Suprapubic skin (tissue), 3 donors: ENCODE results near the gene NRG3.
"Not testable (repeated sequence)": the region's sequence is repeated elsewhere in the genome, so short reads cannot be mapped to it uniquely, and the experiment has no call there.

Experiments used
- CTCF ChIP-seq, 2 donors: fragments of 200-600 bp in 1 of 2; fragments of 450-650 bp in 1 of 2; sonication (generic) in 1 of 2; IDR thresholded peaks; one replicate each; pipeline ENCODE4 v1.5.1; 2016 to 2019; ENCODE audit warnings: antibody characterized with exemption in 2 of 2, mild to moderate bottlenecking in 1 of 2, moderate library complexity in 1 of 2
- EP300 ChIP-seq: sonication (generic); formaldehyde crosslinking; IDR thresholded peaks from one replicate; pipeline ENCODE4 v1.6.1; 2017; ENCODE audit warnings: antibody characterized with exemption

- TF ChIP-seq CTCF (IDR thresholded peaks at IDR 0.05); EP300: not testable (repeated sequence)
Measured at GRCh38 chr10:82349590-82349989, 474.6 kb downstream of the NRG3 start.
